HG02870 (cell line): ENCODE results near the gene SLC25A20.
A peak's percentile ranks its signal among the peaks of the same experiment; 100 is the strongest.
"Not testable (repeated sequence)": the region's sequence is repeated elsewhere in the genome, so short reads cannot be mapped to it uniquely, and the experiment has no call there.

ENCODE experiments used
- ATAC-seq: cut with Tn5 transposase; IDR thresholded peaks from one replicate; pipeline ENCODE4 v1.9.1; 2021; ENCODE audit warnings: mild to moderate bottlenecking, moderate library complexity; ENCODE audit not compliant: unreplicated experiment

Gene SLC25A20

GRCh38 chr3:48898383-48899234 is at the start of gene SLC25A20:
SLC25A20 (minus strand) TSS chr3:48898882; CDS start chr3:48898794, 88 bp downstream.
- peak; percentile 87 for ATAC-seq

GRCh38 chr3:48945891-48946549 is 47.3 kb upstream of the SLC25A20 start:
- ATAC-seq, result no peak

- ATAC-seq, result no peak
Observed at GRCh38 chr3:48945432-48945831, 46.8 kb upstream of the SLC25A20 start.

GRCh38 chr3:48938689-48939088 is 40.0 kb upstream of the SLC25A20 start:
- no peak for ATAC-seq

GRCh38 chr3:48938156-48938555 is 39.5 kb upstream of the SLC25A20 start:
- ATAC-seq, result no peak

- no peak for ATAC-seq
Observed at GRCh38 chr3:48935530-48935929, 36.8 kb upstream of the SLC25A20 start.

- ATAC-seq, result no peak
Observed at GRCh38 chr3:48934333-48934991, 35.8 kb upstream of the SLC25A20 start.

GRCh38 chr3:48931944-48932580 is 33.4 kb upstream of the SLC25A20 start:
- no peak for ATAC-seq

- no peak for ATAC-seq
Observed at GRCh38 chr3:48930590-48930989, 31.9 kb upstream of the SLC25A20 start.

- no peak for ATAC-seq
Observed at GRCh38 chr3:48929358-48930035, 30.8 kb upstream of the SLC25A20 start.

- no peak for ATAC-seq
Observed at GRCh38 chr3:48928679-48929078, 30.0 kb upstream of the SLC25A20 start.

GRCh38 chr3:48927928-48928327 is 29.2 kb upstream of the SLC25A20 start:
- ATAC-seq, result no peak

- ATAC-seq, result no peak
Observed at GRCh38 chr3:48926425-48927392, 28.0 kb upstream of the SLC25A20 start.

GRCh38 chr3:48919215-48920138 is 20.8 kb upstream of the SLC25A20 start:
- ATAC-seq, result peak; percentile 11

GRCh38 chr3:48918388-48919214 is 19.9 kb upstream of the SLC25A20 start, which contains the start of gene ARIH2:
ARIH2 (plus strand) TSS chr3:48918842; CDS start chr3:48927559, 8,717 bp downstream.
- peak; percentile 77 for ATAC-seq

- no peak for ATAC-seq
Observed at GRCh38 chr3:48915296-48915695, 16.6 kb upstream of the SLC25A20 start.

GRCh38 chr3:48907026-48907425 is 8.3 kb upstream of the SLC25A20 start:
- not testable (repeated sequence) for ATAC-seq
